Measurements from ENCODE around the gene CADM1.

DNA sequence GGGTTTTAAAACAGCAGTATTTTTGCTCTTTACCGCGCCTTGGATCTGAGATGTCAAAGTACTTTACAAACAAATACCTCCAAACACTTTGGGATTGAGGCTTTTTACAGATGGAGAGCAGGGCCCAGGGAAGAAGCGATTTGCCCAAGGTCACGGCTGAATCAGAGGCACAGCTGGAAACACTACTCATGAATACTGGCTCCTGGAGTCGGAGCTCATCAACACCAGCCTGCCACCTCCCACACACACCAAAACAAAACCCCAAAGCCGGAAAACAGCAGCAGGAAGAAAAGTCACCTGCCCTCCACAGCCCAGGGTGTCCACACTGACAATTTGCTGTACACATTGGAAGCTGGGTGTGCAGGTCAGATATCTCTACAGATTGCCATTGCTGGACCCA is 339.4 kb downstream of the CADM1 start:
- no peak for TF ChIP-seq CTCF (conservative IDR thresholded peaks at IDR 0.05; ENCODE audit: low read depth in 2 of 2)
- TF ChIP-seq EZH2 (IDR thresholded peaks at IDR 0.05; ENCODE audit: low read depth, unreplicated experiment), result no peak
- no peak for TF ChIP-seq POLR2AphosphoS5 (IDR thresholded peaks at IDR 0.05; ENCODE audit: low read depth)
- TF ChIP-seq JUNB (IDR thresholded peaks at IDR 0.05; ENCODE audit: unreplicated experiment), result no peak
- no peak for TF ChIP-seq ETS1 (IDR thresholded peaks at IDR 0.05)
- TF ChIP-seq, protein P1, sequence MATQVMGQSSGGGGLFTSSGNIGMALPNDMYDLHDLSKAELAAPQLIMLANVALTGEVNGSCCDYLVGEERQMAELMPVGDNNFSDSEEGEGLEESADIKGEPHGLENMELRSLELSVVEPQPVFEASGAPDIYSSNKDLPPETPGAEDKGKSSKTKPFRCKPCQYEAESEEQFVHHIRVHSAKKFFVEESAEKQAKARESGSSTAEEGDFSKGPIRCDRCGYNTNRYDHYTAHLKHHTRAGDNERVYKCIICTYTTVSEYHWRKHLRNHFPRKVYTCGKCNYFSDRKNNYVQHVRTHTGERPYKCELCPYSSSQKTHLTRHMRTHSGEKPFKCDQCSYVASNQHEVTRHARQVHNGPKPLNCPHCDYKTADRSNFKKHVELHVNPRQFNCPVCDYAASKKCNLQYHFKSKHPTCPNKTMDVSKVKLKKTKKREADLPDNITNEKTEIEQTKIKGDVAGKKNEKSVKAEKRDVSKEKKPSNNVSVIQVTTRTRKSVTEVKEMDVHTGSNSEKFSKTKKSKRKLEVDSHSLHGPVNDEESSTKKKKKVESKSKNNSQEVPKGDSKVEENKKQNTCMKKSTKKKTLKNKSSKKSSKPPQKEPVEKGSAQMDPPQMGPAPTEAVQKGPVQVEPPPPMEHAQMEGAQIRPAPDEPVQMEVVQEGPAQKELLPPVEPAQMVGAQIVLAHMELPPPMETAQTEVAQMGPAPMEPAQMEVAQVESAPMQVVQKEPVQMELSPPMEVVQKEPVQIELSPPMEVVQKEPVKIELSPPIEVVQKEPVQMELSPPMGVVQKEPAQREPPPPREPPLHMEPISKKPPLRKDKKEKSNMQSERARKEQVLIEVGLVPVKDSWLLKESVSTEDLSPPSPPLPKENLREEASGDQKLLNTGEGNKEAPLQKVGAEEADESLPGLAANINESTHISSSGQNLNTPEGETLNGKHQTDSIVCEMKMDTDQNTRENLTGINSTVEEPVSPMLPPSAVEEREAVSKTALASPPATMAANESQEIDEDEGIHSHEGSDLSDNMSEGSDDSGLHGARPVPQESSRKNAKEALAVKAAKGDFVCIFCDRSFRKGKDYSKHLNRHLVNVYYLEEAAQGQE (IDR thresholded peaks at IDR 0.05; ENCODE audit: unreplicated experiment), result no peak
- no peak for TF ChIP-seq EZH2phosphoT487 (IDR thresholded peaks at IDR 0.05; ENCODE audit: unreplicated experiment)
- TF ChIP-seq ZNF462 (CRISPR knock-in tag; IDR thresholded peaks at IDR 0.05), result 0 out of 2 replicates have a peak, but pooled peaks have one; percentile 26
